GM21528 (cell line): Measurements from ENCODE around the gene CYFIP2.
A peak's percentile ranks its signal among the peaks of the same experiment; 100 is the strongest.
"Not testable (repeated sequence)": the region's sequence is repeated elsewhere in the genome, so short reads cannot be mapped to it uniquely, and the experiment has no call there.

Experiments
- ATAC-seq: cut with Tn5 transposase; IDR thresholded peaks from one replicate; pipeline ENCODE4 v1.9.1; 2021; ENCODE audit warnings: mild to moderate bottlenecking, moderate library complexity; ENCODE audit not compliant: unreplicated experiment, low FRiP score

CYFIP2 gene

GRCh38 chr5:157382996-157383800 is 117.3 kb downstream of the CYFIP2 start:
- ATAC-seq = no peak

- no peak for ATAC-seq
These were observed 119.2 kb downstream of the CYFIP2 start for GRCh38 chr5:157384971-157385709.

GRCh38 chr5:157387041-157387563 is 121.2 kb downstream of the CYFIP2 start:
- ATAC-seq = no peak

GRCh38 chr5:157387683-157388093 is 121.8 kb downstream of the CYFIP2 start:
- ATAC-seq = no peak

- no peak for ATAC-seq
These were observed 122.3 kb downstream of the CYFIP2 start for GRCh38 chr5:157388111-157388710.

- ATAC-seq = no peak
These were observed 123.2 kb downstream of the CYFIP2 start for GRCh38 chr5:157389103-157389502.

- ATAC-seq = no peak
These were observed 124.2 kb downstream of the CYFIP2 start for GRCh38 chr5:157390133-157390532.

GRCh38 chr5:157390551-157391297 is 124.8 kb downstream of the CYFIP2 start:
- no peak for ATAC-seq

- no peak for ATAC-seq
These were observed 132.4 kb downstream of the CYFIP2 start for GRCh38 chr5:157398305-157398704.

GRCh38 chr5:157400741-157401495 is 135.0 kb downstream of the CYFIP2 start:
- no peak for ATAC-seq

GRCh38 chr5:157415838-157416237 is 149.9 kb downstream of the CYFIP2 start:
- ATAC-seq = no peak

GRCh38 chr5:157419521-157419920 is 153.6 kb downstream of the CYFIP2 start:
- not testable (repeated sequence) for ATAC-seq

- not testable (repeated sequence) for ATAC-seq
These were observed 164.0 kb downstream of the CYFIP2 start for GRCh38 chr5:157429920-157430319.

- peak; percentile 63 for ATAC-seq
These were observed 165.7 kb downstream of the CYFIP2 start for GRCh38 chr5:157431544-157432200.

- no peak for ATAC-seq
These were observed 168.2 kb downstream of the CYFIP2 start for GRCh38 chr5:157434096-157434495.

- no peak for ATAC-seq
These were observed 177.2 kb downstream of the CYFIP2 start for GRCh38 chr5:157443041-157443549.

GRCh38 chr5:157444224-157444623 is 178.3 kb downstream of the CYFIP2 start:
- ATAC-seq = no peak
